ENCODE data around the gene HTR3D.

DNA sequence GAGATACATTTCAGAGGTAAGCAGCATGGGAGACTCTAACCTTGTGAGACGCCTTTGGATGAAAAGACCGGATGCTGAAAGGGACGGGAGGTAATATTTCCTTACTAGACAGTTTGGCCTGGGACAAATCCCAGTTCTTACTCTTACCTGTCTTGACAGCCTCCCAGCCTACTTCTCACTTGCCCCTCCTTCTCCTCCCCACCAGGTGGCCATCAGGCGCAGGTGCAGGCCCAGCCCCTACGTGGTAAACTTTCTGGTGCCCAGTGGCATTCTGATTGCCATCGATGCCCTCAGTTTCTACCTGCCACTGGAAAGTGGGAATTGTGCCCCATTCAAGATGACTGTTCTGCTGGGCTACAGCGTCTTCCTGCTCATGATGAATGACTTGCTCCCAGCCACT lies 6.3 kb downstream of the HTR3D start:
- no peak for TF ChIP-seq CTCF (IDR thresholded peaks at IDR 0.05; ENCODE audit: low read length)
- no peak for TF ChIP-seq EZH2 (IDR thresholded peaks at IDR 0.05; ENCODE audit: borderline replicate concordance, low read length)

Data from OCI-LY1 (cell line).